ENCODE measurements around the gene GPC6.

The GPC6 gene

DNA sequence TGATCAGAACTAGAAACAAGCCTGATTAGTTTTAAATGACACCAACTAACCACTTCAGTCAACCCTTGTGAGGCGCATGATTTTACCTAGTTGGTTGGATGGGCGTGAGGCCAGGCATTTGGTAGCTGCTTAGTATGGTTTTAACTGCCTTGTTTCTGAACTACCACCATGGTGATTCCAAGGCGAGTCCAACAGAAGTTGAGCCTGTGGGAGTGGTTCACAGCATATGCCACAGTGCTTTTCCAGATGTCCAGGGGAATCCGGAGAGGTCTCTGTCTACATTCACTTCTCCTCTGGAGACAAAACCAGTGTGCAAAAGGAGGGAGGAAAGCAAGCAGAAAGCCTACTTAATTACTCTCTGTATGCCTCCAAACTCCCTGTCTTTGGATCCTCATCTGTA, 524.1 kb downstream of the GPC6 start (continued):
- TF ChIP-seq, protein P1, sequence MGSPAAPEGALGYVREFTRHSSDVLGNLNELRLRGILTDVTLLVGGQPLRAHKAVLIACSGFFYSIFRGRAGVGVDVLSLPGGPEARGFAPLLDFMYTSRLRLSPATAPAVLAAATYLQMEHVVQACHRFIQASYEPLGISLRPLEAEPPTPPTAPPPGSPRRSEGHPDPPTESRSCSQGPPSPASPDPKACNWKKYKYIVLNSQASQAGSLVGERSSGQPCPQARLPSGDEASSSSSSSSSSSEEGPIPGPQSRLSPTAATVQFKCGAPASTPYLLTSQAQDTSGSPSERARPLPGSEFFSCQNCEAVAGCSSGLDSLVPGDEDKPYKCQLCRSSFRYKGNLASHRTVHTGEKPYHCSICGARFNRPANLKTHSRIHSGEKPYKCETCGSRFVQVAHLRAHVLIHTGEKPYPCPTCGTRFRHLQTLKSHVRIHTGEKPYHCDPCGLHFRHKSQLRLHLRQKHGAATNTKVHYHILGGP (tag by site-specific recombination; IDR thresholded peaks at IDR 0.05): no peak
- TF ChIP-seq PRDM1 (tag by site-specific recombination; IDR thresholded peaks at IDR 0.05) (no peak), ZNF76 (tag by site-specific recombination; IDR thresholded peaks at IDR 0.05; ENCODE audit: borderline replicate concordance, low read depth) (no peak)

DNA sequence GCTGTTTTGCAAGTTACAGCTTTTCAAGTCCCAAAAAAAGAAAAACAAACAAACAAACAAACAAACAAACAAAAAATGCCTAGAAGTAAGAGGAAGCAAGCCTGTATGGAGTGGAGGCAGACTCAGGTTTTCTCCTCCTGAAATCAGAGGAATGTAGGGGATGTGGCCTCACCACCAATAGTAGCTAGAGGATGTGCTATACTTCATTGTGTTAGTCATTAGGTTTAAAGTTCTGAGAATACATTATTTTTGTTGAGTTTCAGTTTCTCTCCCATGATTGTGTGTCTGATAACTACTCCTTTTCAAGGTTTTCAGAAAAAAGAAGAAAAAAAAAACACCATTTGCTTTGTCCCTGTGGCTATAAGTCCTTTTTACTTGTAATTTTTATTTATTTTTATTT, 524.5 kb downstream of the GPC6 start:
- ChIA-PET POLR2A (no interaction called here), CTCF (interaction anchor here (0.6 kb wide), 2 partner anchors 20 to 934 kb away, joined by 3 read pairs; no protein-coding TSS in a partner anchor)
- H3K9me3 ChIP-seq (ENCODE audit: control insufficient read depth, insufficient read depth, low read depth, low read length): no peaks in the 10 kb centered on the region
- no peak overlapping the region for H3K27ac ChIP-seq (ENCODE audit: extremely low read depth, low read depth, low read length)
- H3K4me3 ChIP-seq (ENCODE audit: low read depth, low read length): no peak overlapping the region
- no peak for TF ChIP-seq ZNF837 (tag by site-specific recombination; IDR thresholded peaks at IDR 0.05)
- TF ChIP-seq ZNF830 (tag by site-specific recombination; IDR thresholded peaks at IDR 0.05; ENCODE audit: low read depth): no peak
- no peak for TF ChIP-seq ZNF791 (tag by site-specific recombination; IDR thresholded peaks at IDR 0.05)
- no peaks in the 10 kb centered on the region for H3K4me1 ChIP-seq (ENCODE audit: control insufficient read depth, insufficient read depth, low read length)
- H3K36me3 ChIP-seq (ENCODE audit: control insufficient read depth in 2 of 2, insufficient read depth in 1 of 2, low read length in 2 of 2): no peaks in the 10 kb centered on the region

DNA sequence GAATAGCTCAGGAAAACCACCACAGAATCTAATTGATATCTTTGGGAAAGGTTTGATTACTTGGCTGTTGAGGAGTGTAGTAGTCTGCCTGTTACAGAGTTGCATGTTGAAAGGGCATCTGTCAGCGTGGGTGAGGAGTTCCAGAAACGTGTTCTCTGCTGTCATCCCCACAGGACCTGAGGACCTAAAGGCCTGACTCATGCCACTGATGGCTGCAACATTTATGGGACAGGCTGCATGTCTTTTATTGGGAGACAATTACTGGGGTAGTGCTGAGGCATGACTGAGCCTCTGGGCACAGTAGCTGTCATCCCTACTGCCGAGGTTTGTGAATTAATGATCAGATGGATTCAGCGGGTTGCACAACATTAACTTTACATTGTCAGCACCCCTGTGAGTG, 525.9 kb downstream of the GPC6 start:
- Histone ChIP-seq H3K4me1 (ENCODE audit: control insufficient read depth, insufficient read depth, low read length) (no peaks in the 10 kb centered on the region), H3K4me3 (ENCODE audit: low read depth, low read length) (no peak overlapping the region), H3K9me3 (ENCODE audit: control insufficient read depth, insufficient read depth, low read depth, low read length) (no peaks in the 10 kb centered on the region), H3K27ac (ENCODE audit: extremely low read depth, low read depth, low read length) (no peak overlapping the region), H3K36me3 (ENCODE audit: control insufficient read depth in 2 of 2, insufficient read depth in 1 of 2, low read length in 2 of 2) (no peaks in the 10 kb centered on the region)
- ChIA-PET CTCF (no interaction called here), POLR2A (no interaction called here)
- TF ChIP-seq ZNF571 (tag by site-specific recombination; IDR thresholded peaks at IDR 0.05) (no peak), OSR2 (tag by site-specific recombination; IDR thresholded peaks at IDR 0.05) (0 out of 2 replicates have a peak, but pooled peaks have one; percentile 16)

DNA sequence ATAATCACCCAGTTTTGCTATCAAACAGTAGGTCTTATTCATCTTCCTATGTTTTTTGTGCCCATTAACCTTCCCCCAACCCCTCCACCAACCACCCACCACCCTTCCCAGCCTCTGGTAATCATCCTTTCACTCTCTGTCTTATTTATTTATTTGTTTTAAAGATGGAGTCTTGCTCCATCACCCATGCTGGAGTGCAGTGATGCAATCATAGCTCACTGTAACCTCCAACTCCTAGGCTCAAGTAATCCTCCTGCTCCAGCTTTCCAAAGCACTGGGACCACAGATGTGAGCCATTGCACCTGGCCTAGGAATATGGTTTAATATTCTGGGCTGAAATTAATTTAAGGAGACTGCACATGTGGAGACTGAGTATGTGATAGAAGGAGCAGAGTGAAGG, 527.0 kb downstream of the GPC6 start:
- Histone ChIP-seq H3K4me3 (ENCODE audit: low read depth, low read length) (no peak overlapping the region), H3K9me3 (ENCODE audit: control insufficient read depth, insufficient read depth, low read depth, low read length) (no peaks in the 10 kb centered on the region), H3K27ac (ENCODE audit: extremely low read depth, low read depth, low read length) (no peak overlapping the region), H3K36me3 (ENCODE audit: control insufficient read depth in 2 of 2, insufficient read depth in 1 of 2, low read length in 2 of 2) (no peaks in the 10 kb centered on the region), H3K4me1 (ENCODE audit: control insufficient read depth, insufficient read depth, low read length) (no peaks in the 10 kb centered on the region)
- TF ChIP-seq, protein P2, sequence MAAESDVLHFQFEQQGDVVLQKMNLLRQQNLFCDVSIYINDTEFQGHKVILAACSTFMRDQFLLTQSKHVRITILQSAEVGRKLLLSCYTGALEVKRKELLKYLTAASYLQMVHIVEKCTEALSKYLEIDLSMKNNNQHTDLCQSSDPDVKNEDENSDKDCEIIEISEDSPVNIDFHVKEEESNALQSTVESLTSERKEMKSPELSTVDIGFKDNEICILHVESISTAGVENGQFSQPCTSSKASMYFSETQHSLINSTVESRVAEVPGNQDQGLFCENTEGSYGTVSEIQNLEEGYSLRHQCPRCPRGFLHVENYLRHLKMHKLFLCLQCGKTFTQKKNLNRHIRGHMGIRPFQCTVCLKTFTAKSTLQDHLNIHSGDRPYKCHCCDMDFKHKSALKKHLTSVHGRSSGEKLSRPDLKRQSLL (tag by site-specific recombination; IDR thresholded peaks at IDR 0.05): peak; percentile 80
- TF ChIP-seq, protein P3, sequence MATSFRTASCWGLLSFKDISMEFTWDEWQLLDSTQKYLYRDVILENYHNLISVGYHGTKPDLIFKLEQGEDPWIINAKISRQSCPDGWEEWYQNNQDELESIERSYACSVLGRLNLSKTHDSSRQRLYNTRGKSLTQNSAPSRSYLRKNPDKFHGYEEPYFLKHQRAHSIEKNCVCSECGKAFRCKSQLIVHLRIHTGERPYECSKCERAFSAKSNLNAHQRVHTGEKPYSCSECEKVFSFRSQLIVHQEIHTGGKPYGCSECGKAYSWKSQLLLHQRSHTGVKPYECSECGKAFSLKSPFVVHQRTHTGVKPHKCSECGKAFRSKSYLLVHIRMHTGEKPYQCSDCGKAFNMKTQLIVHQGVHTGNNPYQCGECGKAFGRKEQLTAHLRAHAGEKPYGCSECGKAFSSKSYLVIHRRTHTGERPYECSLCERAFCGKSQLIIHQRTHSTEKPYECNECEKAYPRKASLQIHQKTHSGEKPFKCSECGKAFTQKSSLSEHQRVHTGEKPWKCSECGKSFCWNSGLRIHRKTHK (tag by site-specific recombination; IDR thresholded peaks at IDR 0.05): no peak
- ChIA-PET CTCF (no interaction called here), POLR2A (no interaction called here)

DNA sequence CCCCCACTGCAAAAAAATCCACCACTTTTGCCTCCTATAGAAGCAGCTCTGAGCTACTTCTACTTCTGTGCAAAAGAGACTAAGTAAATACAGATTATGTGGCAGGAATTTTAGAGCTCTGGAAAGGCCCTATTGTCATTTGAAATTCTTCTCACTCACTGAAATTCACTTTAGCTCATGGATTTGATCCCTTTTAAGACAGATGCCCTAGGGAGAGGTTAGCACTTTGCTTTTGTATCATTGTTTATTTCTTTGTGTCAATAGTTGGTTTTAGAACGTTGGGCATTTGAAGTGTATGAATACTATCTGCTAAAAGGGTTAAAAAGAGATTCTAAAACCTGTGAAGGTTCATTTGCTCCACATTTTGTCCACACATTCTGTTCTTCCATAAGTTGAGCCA, 528.7 kb downstream of the GPC6 start:
- ChIA-PET CTCF (interaction anchor here (0.6 kb wide), 1 partner anchor 16 kb away, joined by 3 read pairs; no protein-coding TSS in a partner anchor), POLR2A (no interaction called here)
- Histone ChIP-seq H3K9me3 (ENCODE audit: control insufficient read depth, insufficient read depth, low read depth, low read length) (no peaks in the 10 kb centered on the region), H3K27ac (ENCODE audit: extremely low read depth, low read depth, low read length) (no peak overlapping the region), H3K4me3 (ENCODE audit: low read depth, low read length) (no peak overlapping the region), H3K4me1 (ENCODE audit: control insufficient read depth, insufficient read depth, low read length) (no peaks in the 10 kb centered on the region), H3K36me3 (ENCODE audit: control insufficient read depth in 2 of 2, insufficient read depth in 1 of 2, low read length in 2 of 2) (no peaks in the 10 kb centered on the region)
- TF ChIP-seq ZNF768 (tag by site-specific recombination; IDR thresholded peaks at IDR 0.05) (no peak), ZNF335 (tag by site-specific recombination; conservative IDR thresholded peaks at IDR 0.05) (no peak), ZNF391 (tag by site-specific recombination; IDR thresholded peaks at IDR 0.05; ENCODE audit: borderline replicate concordance, low read depth) (no peak), MZF1 (tag by site-specific recombination; IDR thresholded peaks at IDR 0.05; ENCODE audit: borderline replicate concordance) (no peak)
- TF ChIP-seq, protein P4, sequence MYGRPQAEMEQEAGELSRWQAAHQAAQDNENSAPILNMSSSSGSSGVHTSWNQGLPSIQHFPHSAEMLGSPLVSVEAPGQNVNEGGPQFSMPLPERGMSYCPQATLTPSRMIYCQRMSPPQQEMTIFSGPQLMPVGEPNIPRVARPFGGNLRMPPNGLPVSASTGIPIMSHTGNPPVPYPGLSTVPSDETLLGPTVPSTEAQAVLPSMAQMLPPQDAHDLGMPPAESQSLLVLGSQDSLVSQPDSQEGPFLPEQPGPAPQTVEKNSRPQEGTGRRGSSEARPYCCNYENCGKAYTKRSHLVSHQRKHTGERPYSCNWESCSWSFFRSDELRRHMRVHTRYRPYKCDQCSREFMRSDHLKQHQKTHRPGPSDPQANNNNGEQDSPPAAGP (tag by site-specific recombination; IDR thresholded peaks at IDR 0.05): no peak
